ENCODE data around the gene BORCS5.
"Not testable (repeated sequence)": the region's sequence is repeated elsewhere in the genome, so short reads cannot be mapped to it uniquely, and the experiment has no call there.

The BORCS5 gene

DNA sequence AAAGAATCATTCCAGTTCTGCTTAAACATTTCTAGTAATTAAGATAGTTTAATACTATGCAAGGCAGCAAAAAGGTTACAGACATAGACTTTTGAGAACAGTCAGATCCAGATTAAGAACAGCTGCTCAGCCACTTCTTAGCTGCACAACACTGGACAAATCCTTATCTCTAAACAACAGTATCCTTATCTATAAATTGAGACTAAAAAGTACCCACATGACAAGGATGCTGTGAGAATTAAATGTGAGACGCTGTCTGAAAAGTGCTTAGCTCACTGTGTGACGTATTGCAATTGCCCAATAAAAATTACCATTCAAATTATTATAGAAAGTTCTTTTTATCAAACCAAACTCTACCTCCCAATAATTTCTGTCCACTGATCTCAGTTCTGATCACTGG, 35.5 kb downstream of the BORCS5 start:
- DNase-seq (ENCODE audit: low read depth in 1 of 2, low spot score in 1 of 2) = no peak

DNA sequence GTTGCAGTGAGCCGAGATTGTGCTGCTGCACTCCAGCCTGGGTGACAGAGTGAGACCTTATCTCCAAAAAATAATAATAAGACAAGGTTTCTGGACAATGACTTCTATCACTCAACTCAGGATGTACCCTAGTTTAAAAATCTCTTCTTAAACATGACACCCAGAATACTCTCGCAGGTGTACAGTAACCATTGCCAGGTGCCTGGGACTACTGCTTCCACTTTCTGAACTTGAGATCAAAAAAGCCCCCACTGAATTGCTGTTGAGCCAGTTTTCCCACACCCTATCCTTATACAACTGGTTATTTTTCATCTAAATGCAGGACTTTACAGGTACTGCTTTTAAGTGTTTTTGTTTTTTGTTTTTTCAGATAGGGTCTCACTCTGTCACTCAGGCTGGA, 36.3 kb downstream of the BORCS5 start:
- DNase-seq (ENCODE audit: low read depth in 1 of 2, low spot score in 1 of 2) = no peak

DNA sequence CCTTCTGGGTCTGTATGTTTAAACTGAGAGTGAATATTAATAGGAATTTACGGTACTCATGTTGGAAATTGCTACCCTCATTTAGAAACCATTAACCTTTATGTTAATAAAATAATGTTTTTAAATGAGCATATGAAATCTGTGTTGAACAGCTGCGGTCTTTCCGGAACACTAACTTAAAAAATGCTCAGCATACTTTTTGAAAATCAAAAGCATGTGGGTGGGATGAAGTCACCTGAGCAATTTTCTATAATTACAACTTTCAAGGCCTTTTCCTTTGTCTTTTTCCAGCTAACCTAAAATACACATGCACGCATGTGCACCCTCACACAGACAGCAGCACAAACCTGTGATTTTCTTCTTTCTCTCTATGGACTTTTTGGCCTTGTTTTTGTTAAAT, 39.8 kb downstream of the BORCS5 start:
- DNase-seq (ENCODE audit: low read depth in 1 of 2, low spot score in 1 of 2) = no peak

DNA sequence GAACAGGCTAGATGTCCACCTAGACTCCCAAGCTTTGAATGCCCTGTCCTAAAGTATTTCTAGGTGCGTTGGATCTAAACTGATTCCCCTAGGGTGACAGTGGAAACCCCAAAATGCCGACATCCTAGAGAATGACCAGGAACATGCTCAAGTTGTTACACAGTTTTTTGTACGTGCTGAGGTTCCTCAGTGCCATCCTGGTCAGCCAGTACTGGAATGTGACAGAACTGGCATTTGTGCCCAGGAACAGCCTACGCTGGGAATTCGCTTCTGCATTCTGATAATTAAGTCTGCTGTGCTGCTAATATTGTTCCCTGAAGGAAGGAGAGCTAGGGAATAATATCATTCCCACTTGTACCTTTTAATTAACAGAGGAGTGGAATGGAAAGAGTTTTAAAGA, 40.3 kb downstream of the BORCS5 start:
- no peak for DNase-seq (ENCODE audit: low read depth in 1 of 2, low spot score in 1 of 2)

DNA sequence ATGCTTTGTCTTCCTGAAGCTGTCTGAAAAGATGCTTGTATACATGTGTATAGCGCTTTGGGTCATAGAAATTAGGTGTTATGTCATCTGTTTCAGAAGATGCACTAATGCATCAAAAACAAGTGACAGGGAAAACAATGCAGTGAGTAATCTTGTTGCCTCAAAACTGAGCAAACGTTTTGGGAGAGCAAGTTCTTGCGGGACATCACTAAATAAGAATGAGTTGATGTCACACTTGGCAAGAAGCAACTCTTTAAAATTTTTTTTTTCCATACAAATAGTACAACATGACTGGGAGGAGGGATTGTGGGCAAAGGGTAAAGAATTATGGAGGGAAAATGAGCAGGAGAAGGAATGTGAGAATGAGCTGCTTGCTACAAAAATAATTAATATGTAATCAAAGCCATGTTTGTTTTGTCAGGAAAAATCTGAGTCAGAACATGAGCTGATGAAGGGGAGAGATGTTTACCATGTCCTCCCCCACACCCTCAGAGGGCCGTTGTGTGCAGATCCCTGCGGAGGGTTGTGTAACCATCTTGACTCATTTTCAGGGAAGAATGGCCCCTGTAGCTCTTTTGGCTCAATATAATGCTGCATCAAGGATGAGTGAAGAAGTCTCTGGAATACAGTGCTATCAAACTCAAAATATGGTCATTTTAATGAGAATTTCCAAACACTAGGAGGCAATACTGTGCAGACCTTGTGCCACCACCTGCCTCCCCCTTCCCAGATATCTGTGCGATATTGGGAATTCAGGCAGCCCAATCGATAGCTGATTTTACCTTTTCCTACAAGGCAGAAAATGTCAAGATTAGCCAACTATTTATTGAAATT, 41.4 kb downstream of the BORCS5 start:
- no peak for DNase-seq (ENCODE audit: low read depth in 1 of 2, low spot score in 1 of 2)

DNA sequence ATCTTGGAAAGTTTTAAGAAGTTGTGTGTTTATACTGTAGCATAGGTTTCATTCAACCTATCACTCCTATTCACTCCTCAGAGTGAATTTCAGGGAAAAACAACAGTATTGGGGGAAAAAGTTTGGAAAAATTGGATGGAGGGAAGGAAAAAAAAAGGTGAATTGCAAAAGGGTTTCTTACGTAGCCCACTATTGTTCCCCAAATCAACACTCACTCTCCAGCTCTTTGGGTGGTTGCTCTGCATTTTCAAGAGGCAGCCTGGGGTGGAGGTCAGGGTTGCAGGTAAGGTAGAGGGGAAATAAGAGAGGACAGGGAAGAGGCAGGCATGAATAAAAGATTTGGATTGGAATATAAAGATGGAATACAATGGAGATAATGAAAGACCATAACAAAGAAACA, 42.3 kb downstream of the BORCS5 start:
- DNase-seq (ENCODE audit: low read depth in 1 of 2, low spot score in 1 of 2) = no peak

DNA sequence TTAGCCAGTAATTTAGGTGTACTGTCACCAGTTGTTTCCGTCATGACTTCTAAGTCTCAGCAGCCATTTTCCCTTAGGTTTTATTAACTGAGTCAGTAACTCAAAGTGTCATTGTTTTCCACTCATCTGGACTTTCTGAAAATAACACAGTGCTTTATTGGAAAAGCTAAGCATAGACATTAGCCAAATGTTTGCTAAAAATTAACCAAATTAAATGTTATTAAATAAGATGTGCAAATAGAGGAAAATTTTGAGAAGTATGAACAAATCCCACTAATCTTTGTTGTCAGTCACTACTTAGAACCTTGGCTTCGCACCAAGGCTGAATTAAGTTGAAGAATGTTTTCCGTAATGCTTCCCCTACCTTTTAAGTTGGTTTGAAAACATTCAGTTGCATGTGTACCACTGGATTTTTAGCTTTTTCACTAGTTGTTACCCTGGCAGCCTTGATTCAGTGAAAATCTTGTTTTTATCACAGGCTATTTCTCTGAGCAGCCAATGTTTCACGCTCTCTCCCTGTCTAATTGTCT, 43.0 kb downstream of the BORCS5 start:
- DNase-seq (ENCODE audit: low read depth in 1 of 2, low spot score in 1 of 2) = no peak

DNA sequence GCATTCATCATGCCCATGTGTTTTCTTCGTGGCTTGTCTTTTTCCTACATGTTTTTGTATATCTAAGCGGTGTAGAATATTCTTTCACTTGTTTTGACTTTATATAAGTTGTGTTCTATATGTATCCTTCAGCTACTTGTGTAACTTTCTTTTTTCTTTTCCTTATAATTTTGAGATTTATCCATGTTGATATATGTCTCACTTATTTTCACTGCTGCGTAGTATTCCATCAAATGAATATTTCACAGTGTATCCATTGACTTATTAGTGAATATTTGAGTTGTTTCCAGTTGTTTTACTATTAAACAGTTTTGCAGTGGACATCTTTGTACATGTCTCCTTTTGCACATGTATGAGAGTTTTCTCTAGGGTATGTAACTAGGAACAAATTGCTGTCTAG, 43.9 kb downstream of the BORCS5 start:
- DNase-seq (ENCODE audit: low read depth in 1 of 2, low spot score in 1 of 2) = no peak

DNA sequence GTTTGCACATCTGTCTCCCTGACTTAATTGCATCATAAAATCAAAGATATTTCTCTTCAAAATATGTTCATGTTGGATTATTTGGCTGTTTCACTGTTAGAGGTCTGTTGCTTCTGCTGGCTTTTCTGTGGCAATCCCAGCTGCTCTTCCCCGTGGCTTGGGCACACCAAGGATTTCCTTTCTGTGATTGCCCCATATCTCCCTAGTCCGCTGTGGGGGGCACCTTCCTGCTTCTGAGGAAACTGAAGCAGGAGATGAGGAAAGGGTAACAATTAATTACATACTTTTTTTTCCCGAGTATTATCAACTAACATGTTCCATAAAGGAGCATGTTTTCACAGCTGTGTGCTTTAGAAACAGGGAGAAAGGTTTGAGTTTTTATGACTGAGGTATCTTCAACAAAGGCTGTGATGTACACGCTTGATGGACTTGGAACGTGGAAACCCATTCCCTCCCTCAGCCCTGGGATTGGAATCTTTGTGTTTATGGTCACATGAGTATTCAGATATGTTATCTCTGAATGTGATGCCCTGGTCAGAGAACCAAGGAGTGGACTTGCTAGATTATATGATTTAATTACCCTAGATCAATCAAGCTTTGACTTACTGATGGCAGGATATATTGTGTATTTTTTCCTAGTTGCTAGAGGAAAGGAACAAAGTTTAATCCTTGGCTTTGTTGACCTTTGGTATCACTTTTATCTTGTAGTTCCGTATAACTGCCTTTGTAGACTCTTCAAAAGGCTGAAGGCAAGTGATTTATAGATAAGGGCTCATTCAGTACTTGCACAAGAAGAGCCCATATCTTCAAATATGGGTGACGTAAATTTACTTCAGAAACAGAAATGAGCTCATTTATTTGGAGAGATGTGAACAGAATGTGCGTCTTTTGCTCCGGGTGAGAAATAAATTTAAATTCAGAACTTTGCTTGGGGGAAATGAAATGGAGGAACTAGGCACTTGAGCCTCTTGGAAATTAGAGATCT, 46.7 kb downstream of the BORCS5 start:
- DNase-seq (ENCODE audit: low read depth in 1 of 2, low spot score in 1 of 2) = no peak

DNA sequence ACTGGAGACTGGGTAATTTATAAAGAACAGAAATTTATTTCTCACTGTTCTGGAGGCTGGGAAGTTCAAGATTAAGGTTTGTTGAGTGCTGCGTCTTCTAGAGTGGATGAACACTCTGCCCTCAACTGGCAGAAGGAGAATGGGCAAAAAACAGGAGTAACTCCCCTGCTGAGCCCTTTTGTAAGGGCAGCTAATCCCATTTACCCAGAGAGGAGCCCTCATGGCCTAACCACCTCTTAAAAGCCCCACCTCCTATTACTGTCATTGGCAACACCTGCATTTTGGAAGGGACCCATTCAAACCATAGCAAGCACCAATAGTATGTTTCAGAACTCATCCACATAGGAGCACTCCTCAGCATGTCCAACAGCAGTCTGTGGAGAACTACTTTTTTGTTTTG, 47.4 kb downstream of the BORCS5 start:
- DNase-seq (ENCODE audit: low read depth in 1 of 2, low spot score in 1 of 2) = no peak

DNA sequence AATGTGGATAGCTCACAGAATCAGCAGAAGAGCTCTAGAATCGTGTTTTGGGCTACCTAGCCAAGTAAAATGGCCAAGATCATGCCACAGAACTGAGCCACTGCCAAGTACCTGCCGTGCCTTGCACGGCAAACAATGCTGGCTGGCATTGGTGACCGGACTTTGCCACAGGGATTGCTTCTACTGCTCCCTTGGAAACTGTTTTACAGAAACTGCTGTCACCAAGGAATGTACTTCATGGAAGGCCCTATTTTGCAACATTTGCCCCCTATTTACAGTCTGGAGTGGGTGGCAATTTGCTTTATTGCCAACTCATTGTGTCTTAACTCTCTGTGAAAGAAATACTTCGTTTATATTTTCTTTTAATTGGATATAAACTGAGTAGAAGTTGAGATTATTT, 49.0 kb downstream of the BORCS5 start:
- DNase-seq (ENCODE audit: low read depth in 1 of 2, low spot score in 1 of 2) = no peak

DNA sequence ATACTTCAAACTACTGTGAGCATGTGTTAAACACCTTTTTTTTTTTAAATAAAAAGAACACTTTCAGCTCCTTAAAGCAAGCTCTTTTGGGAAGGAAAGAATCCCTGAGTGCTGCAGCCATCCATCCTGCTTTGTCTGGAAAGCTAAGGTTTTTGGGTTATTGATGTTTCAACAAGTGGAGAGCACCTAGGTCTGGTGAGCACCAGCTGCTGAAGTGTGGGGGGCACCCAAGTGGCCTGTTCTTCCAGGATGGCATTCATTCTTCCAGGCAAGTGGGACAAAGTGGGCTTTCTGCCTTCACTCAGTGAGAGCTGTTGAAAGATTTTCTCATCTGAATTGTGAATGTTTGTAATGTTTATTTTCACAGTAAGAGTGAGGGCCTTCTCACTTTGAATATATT, 49.9 kb downstream of the BORCS5 start:
- DNase-seq (ENCODE audit: low read depth in 1 of 2, low spot score in 1 of 2) = no peak

DNA sequence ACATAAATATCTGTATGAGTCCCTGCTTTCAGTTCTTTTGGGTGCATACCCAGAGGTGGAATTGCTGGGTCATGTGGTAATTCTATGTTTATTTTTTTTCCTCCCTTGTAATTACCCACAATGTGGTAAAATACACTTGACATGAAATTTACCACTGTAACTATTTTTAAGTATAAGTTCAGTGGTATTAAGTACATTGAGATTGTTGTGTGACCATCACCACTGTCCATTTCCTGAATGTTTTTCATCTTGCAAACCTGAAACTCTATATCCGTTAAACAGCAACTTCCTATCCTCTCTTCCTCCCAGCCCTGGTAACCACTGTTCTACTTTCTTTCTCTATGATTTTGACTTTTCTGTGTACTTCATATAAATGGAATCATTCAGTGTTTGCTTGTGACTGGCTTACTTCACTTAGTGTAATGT, 51.4 kb downstream of the BORCS5 start:
- DNase-seq (ENCODE audit: low read depth in 1 of 2, low spot score in 1 of 2) = no peak

DNA sequence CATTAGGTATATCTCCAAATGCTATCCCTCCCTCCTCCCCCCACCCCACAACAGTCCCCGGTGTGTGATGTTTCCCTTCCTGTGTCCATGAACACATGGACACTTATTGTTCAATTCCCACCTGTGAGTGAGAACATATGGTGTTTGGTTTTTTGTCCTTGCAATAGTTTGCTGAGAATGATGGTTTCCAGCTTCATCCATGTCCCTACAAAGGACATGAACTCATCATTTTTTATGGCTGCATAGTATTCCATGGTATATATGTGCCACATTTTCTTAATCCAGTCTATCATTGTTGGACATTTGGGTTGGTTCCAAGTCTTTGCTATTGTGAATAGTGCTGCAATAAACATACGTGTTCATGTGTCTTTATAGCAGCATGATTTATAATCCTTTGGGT, 52.5 kb downstream of the BORCS5 start:
- DNase-seq (ENCODE audit: low read depth in 1 of 2, low spot score in 1 of 2) = not testable (repeated sequence)

DNA sequence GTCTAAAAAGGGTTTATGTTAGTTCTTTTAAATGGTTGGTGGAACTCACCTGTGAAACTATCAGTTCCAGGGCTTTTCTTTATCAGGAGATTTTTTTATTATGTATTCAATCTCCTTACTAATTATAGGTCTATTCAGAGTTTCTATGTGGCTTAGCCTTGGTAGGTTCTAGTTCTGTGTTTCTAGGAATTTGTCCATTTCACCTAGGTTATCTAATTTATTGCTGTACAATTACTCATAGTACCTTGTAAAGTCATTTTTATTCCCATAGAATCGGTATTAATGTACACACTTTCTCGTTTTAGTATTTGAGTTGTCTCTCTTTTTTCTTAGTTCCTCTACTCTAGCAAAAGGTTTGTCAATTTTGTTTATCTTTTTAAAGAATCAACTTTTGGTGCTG, 59.0 kb downstream of the BORCS5 start:
- DNase-seq (ENCODE audit: low read depth in 1 of 2, low spot score in 1 of 2) = no peak

DNA sequence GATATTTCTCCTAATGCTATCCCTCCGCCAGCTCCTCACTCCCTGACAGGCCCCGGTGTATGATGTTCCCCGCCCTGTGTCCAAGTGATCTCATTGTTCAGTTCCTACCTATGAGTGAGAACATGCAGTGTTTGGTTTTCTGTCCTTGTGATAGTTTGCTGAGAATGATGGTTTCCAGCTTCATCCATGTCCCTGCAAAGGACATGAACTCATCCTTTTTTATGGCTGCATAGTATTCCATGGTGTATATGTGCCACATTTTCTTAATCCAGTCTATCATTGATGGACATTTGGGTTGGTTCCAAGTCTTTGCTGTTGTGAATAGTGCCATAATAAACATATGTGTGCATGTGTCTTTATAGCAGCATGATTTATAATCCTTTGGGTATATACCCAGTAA, 62.3 kb downstream of the BORCS5 start:
- DNase-seq (ENCODE audit: low read depth in 1 of 2, low spot score in 1 of 2) = not testable (repeated sequence)

DNA sequence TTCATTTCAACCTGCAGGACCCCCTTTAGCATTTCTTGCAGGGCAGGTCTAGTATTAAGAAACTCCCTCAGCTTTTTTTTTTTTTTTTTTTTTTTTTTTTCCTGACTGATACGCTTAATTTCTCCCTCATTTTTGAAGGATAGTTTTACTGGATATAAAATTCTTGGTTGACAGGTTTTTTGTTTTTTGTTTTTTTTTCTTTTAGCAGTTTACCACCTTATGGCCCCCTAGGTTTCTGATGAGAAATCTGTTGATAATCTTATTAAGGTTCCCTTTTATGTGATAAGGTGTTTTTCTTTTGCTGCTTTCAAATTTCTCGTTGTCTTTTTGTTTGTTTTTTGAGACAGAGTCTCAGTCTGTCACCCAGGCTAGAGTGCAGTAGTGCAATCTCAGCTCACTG, 66.5 kb downstream of the BORCS5 start:
- no peak for DNase-seq (ENCODE audit: low read depth in 1 of 2, low spot score in 1 of 2)

DNA sequence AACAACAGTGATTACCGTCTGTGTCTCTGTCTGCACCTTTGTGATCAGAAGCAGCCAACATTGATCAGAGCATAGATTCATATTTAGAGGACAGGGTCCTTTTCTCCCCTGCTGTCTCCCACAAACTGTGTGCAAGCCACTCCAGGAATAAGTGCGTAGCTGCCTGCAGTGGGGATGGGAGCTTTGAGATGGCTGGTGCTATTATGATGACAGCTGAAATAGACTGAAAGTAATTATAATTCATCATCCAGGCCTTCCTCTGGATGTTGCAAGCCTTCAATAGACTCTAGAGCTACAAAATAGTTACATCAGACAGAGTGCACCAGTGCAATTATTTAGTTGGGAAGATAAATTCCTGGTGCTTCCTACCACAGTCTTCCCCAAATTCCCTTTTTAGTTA, 68.1 kb downstream of the BORCS5 start:
- no peak for DNase-seq (ENCODE audit: low read depth in 1 of 2, low spot score in 1 of 2)

DNA sequence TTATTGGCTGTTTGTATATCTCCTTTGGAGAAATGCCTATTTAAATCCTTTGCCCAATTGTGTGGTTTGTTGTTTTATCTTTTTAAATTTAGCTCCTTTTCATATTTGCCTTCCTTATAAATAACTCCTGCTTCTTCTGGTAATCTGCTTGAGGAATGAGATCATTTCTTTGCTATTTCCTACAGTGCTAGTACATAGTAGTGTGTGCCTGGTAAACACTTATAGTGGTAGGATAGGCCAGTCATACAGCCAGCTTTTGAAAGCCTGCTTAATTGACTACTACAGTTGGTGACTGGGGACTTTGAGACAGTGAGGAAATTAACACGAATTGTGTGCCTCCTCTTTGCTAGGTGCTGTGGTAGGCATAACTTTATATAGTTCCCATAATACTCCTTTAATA, 68.7 kb downstream of the BORCS5 start:
- DNase-seq (ENCODE audit: low read depth in 1 of 2, low spot score in 1 of 2) = no peak

DNA sequence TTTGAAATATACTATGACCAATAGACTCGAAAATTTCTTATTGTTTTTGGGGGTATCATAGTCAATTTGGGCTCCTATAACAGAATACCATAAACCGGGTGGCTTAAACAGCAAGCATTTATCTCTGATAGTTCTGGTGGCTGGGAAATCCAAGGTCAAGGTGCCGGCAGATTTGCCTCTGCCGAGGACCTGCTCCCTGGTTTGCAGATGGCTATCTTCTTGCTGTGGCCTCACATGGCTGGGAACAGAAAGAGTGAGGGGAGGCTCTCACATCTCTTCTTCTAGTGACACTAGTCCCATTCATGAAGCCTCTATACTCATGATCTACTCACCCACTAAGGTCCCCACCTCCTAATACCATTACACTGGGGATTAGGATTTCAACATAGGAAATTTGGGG, 70.7 kb downstream of the BORCS5 start:
- DNase-seq (ENCODE audit: low read depth in 1 of 2, low spot score in 1 of 2) = no peak

DNA sequence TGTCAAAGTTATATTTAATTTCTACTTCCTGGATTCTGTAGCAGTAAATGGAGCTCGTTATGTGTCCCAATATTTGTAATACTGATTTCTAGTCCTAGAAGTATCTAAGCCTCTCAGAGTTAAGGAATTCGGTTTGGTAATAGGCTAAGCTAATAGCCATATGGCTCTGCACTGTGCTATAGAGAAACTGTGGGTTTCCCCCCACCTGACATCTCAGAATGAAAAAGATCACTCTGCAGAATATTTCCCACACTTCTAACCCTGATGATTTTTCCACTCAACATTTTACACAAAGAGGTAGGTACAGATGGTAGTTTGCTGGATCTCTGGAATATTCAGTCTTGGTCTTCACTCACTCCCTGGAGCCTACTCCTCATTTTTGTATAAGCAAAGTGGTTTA, 71.2 kb downstream of the BORCS5 start:
- no peak for DNase-seq (ENCODE audit: low read depth in 1 of 2, low spot score in 1 of 2)

Measured in stimulated activated CD4-positive, alpha-beta T cell treated with anti-CD3 and anti-CD28 coated beads, Interleukin-15, amount 100 ng/mL, for 1 hour (primary cell).